ENCODE measurements around the gene SLC39A12. TPM values are rescaled to one million over a fixed set of nuclear protein-coding genes. Genes with fewer than 3 reads are reported as not detected.

Gene SLC39A12
- polyA plus RNA-seq, 1 of the 3 experiments (the other 2 are of a cell fraction), result not detected

GRCh38 chr10:18005781-18006456, 54.2 kb downstream of the SLC39A12 start:
- Histone ChIP-seq H3K36me3 (replicated peaks in 1 of 2; ENCODE audit: control insufficient read depth in 1 of 2, insufficient read depth in 2 of 2, low read length in 1 of 2) (no peaks in the 10 kb centered on the region), H3K9me3 (no peaks in the 10 kb centered on the region), H4K20me1 (ENCODE audit: insufficient read depth) (no peaks in the 10 kb centered on the region), H3F3A (replicated peaks; ENCODE audit: insufficient read depth) (no peaks in the 10 kb centered on the region), H3K9ac (no peak overlapping the region), H3K9me2 (no peaks in the 10 kb centered on the region), H2AFZ (ENCODE audit: low read depth) (peak overlapping the region; percentile 41; the same call in 1 of the 2 replicates), H3K4me1 (ENCODE audit: control insufficient read depth in 1 of 2, insufficient read depth in 2 of 2, low read depth in 1 of 2, low read length in 1 of 2) (peaks cover 0 to 9% of the 10 kb centered on the region in 2 experiments; a peak in 2 of 4 replicates), H3K4me3 (ENCODE audit: low read depth in 2 of 2, low read length in 1 of 2) (no peak overlapping the region), H3K4me2 (no peak overlapping the region), H3K27ac (ENCODE audit: low read depth in 2 of 2, low read length in 1 of 2) (peak overlapping the region in 1 of 2 experiments; percentile 38; a peak in 1 of 4 replicates), H3K27me3 (ENCODE audit: insufficient read depth) (no peaks in the 10 kb centered on the region), H3K79me2 (ENCODE audit: insufficient read depth) (no peaks in the 10 kb centered on the region)
- 36% methylated on average over 6 of the region's 6 CpGs for WGBS (ENCODE audit: low lambda C conversion rate)
- ChIA-PET POLR2A (no interaction called here), CTCF (interaction anchor here (0.9 kb wide), 1 partner anchor 10 kb away, joined by 4 read pairs; no protein-coding TSS in a partner anchor)
- DNase-seq, result no peak
- no peak for TF ChIP-seq RFX5 (IDR thresholded peaks at IDR 0.05; ENCODE audit: low read length)
- no peak for TF ChIP-seq RCOR1 (IDR thresholded peaks at IDR 0.05; ENCODE audit: low read length)

GRCh38 chr10:18008986-18009385, 57.3 kb downstream of the SLC39A12 start:
- Histone ChIP-seq H3K9me3 (no peaks in the 10 kb centered on the region), H3K27me3 (ENCODE audit: insufficient read depth) (no peaks in the 10 kb centered on the region), H3K9ac (no peak overlapping the region), H3K36me3 (replicated peaks in 1 of 2; ENCODE audit: control insufficient read depth in 1 of 2, insufficient read depth in 2 of 2, low read length in 1 of 2) (no peaks in the 10 kb centered on the region), H4K20me1 (ENCODE audit: insufficient read depth) (no peaks in the 10 kb centered on the region), H3K4me1 (ENCODE audit: control insufficient read depth in 1 of 2, insufficient read depth in 2 of 2, low read depth in 1 of 2, low read length in 1 of 2) (peaks cover 0 to 9% of the 10 kb centered on the region in 2 experiments; a peak in 2 of 4 replicates), H2AFZ (ENCODE audit: low read depth) (no peak overlapping the region), H3K4me3 (ENCODE audit: low read depth in 2 of 2, low read length in 1 of 2) (no peak overlapping the region), H3F3A (replicated peaks; ENCODE audit: insufficient read depth) (no peaks in the 10 kb centered on the region), H3K4me2 (no peak overlapping the region), H3K79me2 (ENCODE audit: insufficient read depth) (no peaks in the 10 kb centered on the region), H3K27ac (ENCODE audit: low read depth in 2 of 2, low read length in 1 of 2) (no peak overlapping the region), H3K9me2 (no peaks in the 10 kb centered on the region)
- WGBS (ENCODE audit: low lambda C conversion rate), result 14% methylated on average over 1 of the region's 1 CpG
- CTCF ChIA-PET, result no interaction called here
- TF ChIP-seq FOXM1 (IDR thresholded peaks at IDR 0.05; ENCODE audit: low read depth) (no peak), YY1 (IDR thresholded peaks at IDR 0.05; ENCODE audit: low read depth) (no peak), SMC3 (IDR thresholded peaks at IDR 0.05; ENCODE audit: low read depth, low read length) (no peak)
- no peak for DNase-seq
- POLR2A ChIA-PET, result no interaction called here

GRCh38 chr10:18010050-18010449, 58.3 kb downstream of the SLC39A12 start:
- POLR2A ChIA-PET, result no interaction called here
- DNase-seq, result no peak
- WGBS (ENCODE audit: low lambda C conversion rate), result 29% methylated on average over 2 of the region's 2 CpGs

GRCh38 chr10:18020523-18020922, 68.8 kb downstream of the SLC39A12 start:
- no peak for DNase-seq
- Histone ChIP-seq H3K4me2 (no peak overlapping the region), H3K27ac (ENCODE audit: low read depth in 2 of 2, low read length in 1 of 2) (no peak overlapping the region), H2AFZ (ENCODE audit: low read depth) (no peak overlapping the region), H3K4me1 (ENCODE audit: control insufficient read depth in 1 of 2, insufficient read depth in 2 of 2, low read depth in 1 of 2, low read length in 1 of 2) (no peaks in the 10 kb centered on the region), H3K9ac (no peak overlapping the region), H3K79me2 (ENCODE audit: insufficient read depth) (no peaks in the 10 kb centered on the region), H3K27me3 (ENCODE audit: insufficient read depth) (no peaks in the 10 kb centered on the region), H4K20me1 (ENCODE audit: insufficient read depth) (no peaks in the 10 kb centered on the region), H3F3A (replicated peaks; ENCODE audit: insufficient read depth) (no peaks in the 10 kb centered on the region), H3K9me2 (no peaks in the 10 kb centered on the region), H3K4me3 (ENCODE audit: low read depth in 2 of 2, low read length in 1 of 2) (no peak overlapping the region), H3K36me3 (replicated peaks in 1 of 2; ENCODE audit: control insufficient read depth in 1 of 2, insufficient read depth in 2 of 2, low read length in 1 of 2) (no peaks in the 10 kb centered on the region), H3K9me3 (no peaks in the 10 kb centered on the region)
- TF ChIP-seq FOXJ3 (CRISPR knock-in tag; IDR thresholded peaks at IDR 0.05), result no peak
- TF ChIP-seq MAX (IDR thresholded peaks at IDR 0.05; ENCODE audit: low read depth), result no peak
- no peak for TF ChIP-seq USF1 (IDR thresholded peaks at IDR 0.05; ENCODE audit: borderline replicate concordance, low read depth)
- TF ChIP-seq FOSL2 (IDR thresholded peaks at IDR 0.05; ENCODE audit: borderline replicate concordance, low read depth), result no peak
- TF ChIP-seq JUND (IDR thresholded peaks at IDR 0.05), result no peak
- no peak for TF ChIP-seq RXRA (IDR thresholded peaks at IDR 0.05; ENCODE audit: borderline replicate concordance, low read depth)
- no peak for TF ChIP-seq ELF1 (IDR thresholded peaks at IDR 0.05)
- ChIA-PET POLR2A (no interaction called here), CTCF (no interaction called here)
- WGBS (ENCODE audit: low lambda C conversion rate), result 69% methylated on average over 1 of the region's 1 CpG

More at GRCh38 chr10:18010050-18010449, 58.3 kb downstream of the SLC39A12 start:
- Histone ChIP-seq H4K20me1 (ENCODE audit: insufficient read depth) (no peaks in the 10 kb centered on the region), H3K27ac (ENCODE audit: low read depth in 2 of 2, low read length in 1 of 2) (no peak overlapping the region), H3K79me2 (ENCODE audit: insufficient read depth) (no peaks in the 10 kb centered on the region), H3K36me3 (replicated peaks in 1 of 2; ENCODE audit: control insufficient read depth in 1 of 2, insufficient read depth in 2 of 2, low read length in 1 of 2) (no peaks in the 10 kb centered on the region), H3K9me2 (no peaks in the 10 kb centered on the region), H3K27me3 (ENCODE audit: insufficient read depth) (no peaks in the 10 kb centered on the region), H3K4me1 (ENCODE audit: control insufficient read depth in 1 of 2, insufficient read depth in 2 of 2, low read depth in 1 of 2, low read length in 1 of 2) (peaks cover 0 to 8% of the 10 kb centered on the region in 2 experiments; a peak in 2 of 4 replicates), H3K4me2 (no peak overlapping the region), H2AFZ (ENCODE audit: low read depth) (peak overlapping the region; percentile 24; the same call in 1 of the 2 replicates), H3K9me3 (no peaks in the 10 kb centered on the region), H3K4me3 (ENCODE audit: low read depth in 2 of 2, low read length in 1 of 2) (no peak overlapping the region), H3K9ac (no peak overlapping the region), H3F3A (replicated peaks; ENCODE audit: insufficient read depth) (no peaks in the 10 kb centered on the region)
- CTCF ChIA-PET, result no interaction called here
- TF ChIP-seq TCF12 (IDR thresholded peaks at IDR 0.05), result no peak

Data from SK-N-SH (cell line).